Neuron (in vitro differentiated cells): ENCODE measurements around the gene ZNF586.
"Not testable (repeated sequence)": the region's sequence is repeated elsewhere in the genome, so short reads cannot be mapped to it uniquely, and the experiment has no call there.

Source experiments
- H2AFZ ChIP-seq: one replicate; pipeline ENCODE4 v1.6.1; 2013; ENCODE audit warnings: low read depth, mild to moderate bottlenecking, inconsistent platforms, low read length, moderate library complexity
- H3K27me3 ChIP-seq: one replicate; pipeline ENCODE4 v1.6.1; 2013; ENCODE audit warnings: low read length; ENCODE audit not compliant: insufficient read depth
- H3K36me3 ChIP-seq: one replicate; pipeline ENCODE4 v1.6.1; 2013; ENCODE audit warnings: low read length; ENCODE audit not compliant: insufficient read depth
- H3K4me1 ChIP-seq: one replicate; pipeline ENCODE4 v1.6.1; 2013; ENCODE audit warnings: low read length; ENCODE audit not compliant: insufficient read depth
- H3K4me3 ChIP-seq: 2 replicates; pipeline ENCODE4 v1.5.1; 2013; ENCODE audit warnings: mild to moderate bottlenecking, low read length, moderate library complexity
- H3K9me3 ChIP-seq: one replicate; pipeline ENCODE4 v1.6.1; 2013; ENCODE audit warnings: low read length

The ZNF586 gene

GRCh38 chr19:57769345-57770131 lies at the start of gene ZNF586:
Gene ZNF586, plus strand, starts transcription at chr19:57769676. Its CDS starts 167 bp downstream, at chr19:57769843.
- H3K4me3 ChIP-seq = peak within 1 kb of the TSS; percentile 57
- peaks cover 37% of the 10 kb centered on the region for H3K36me3 ChIP-seq
- no peak within 1 kb of the TSS for H2AFZ ChIP-seq
- peaks cover 6% of the 10 kb centered on the region for H3K4me1 ChIP-seq
- no peaks in the 10 kb centered on the region for H3K27me3 ChIP-seq
- H3K9me3 ChIP-seq = peaks cover 17% of the 10 kb centered on the region

GRCh38 chr19:57719901-57720519 lies 49.5 kb upstream of the ZNF586 start:
- Histone ChIP-seq H3K36me3 (peaks cover 16% of the 10 kb centered on the region), H2AFZ (no peak overlapping the region), H3K4me1 (no peaks in the 10 kb centered on the region), H3K4me3 (no peak overlapping the region), H3K27me3 (no peaks in the 10 kb centered on the region), H3K9me3 (peaks cover 39% of the 10 kb centered on the region)

GRCh38 chr19:57720878-57721277 lies 48.6 kb upstream of the ZNF586 start:
- Histone ChIP-seq H3K4me3 (no peak overlapping the region), H3K4me1 (no peaks in the 10 kb centered on the region), H3K36me3 (peaks cover 16% of the 10 kb centered on the region), H3K27me3 (no peaks in the 10 kb centered on the region), H3K9me3 (peaks cover 35% of the 10 kb centered on the region), H2AFZ (no peak overlapping the region)

GRCh38 chr19:57738320-57738719 lies 31.2 kb upstream of the ZNF586 start:
- not testable (repeated sequence) for H3K4me1 ChIP-seq, H3K4me3 ChIP-seq, H3K9me3 ChIP-seq, H3K27me3 ChIP-seq, H2AFZ ChIP-seq, H3K36me3 ChIP-seq

- H3K27me3 ChIP-seq, H3K4me3 ChIP-seq, H2AFZ ChIP-seq, H3K36me3 ChIP-seq, H3K4me1 ChIP-seq, H3K9me3 ChIP-seq: not testable (repeated sequence)
Measured at GRCh38 chr19:57738770-57739169, 30.7 kb upstream of the ZNF586 start.

- Histone ChIP-seq H3K27me3 (no peaks in the 10 kb centered on the region), H3K9me3 (peaks cover 27% of the 10 kb centered on the region), H2AFZ (peak within 1 kb of the TSS; percentile 92)
Measured at GRCh38 chr19:57746580-57747471, 22.6 kb upstream of the ZNF586 start, which contains the start of gene ZNF776. Gene ZNF776, plus strand, starts transcription at chr19:57746815. Its CDS starts 244 bp downstream, at chr19:57747059.

GRCh38 chr19:57747472-57747807 lies 22.0 kb upstream of the ZNF586 start:
- H3K36me3 ChIP-seq = peaks cover 44% of the 10 kb centered on the region
- no peak overlapping the region for H2AFZ ChIP-seq
- peak overlapping the region; percentile 91 for H3K4me3 ChIP-seq
- no peaks in the 10 kb centered on the region for H3K27me3 ChIP-seq
- peaks cover 10% of the 10 kb centered on the region for H3K4me1 ChIP-seq
- H3K9me3 ChIP-seq = peaks cover 31% of the 10 kb centered on the region

More at GRCh38 chr19:57746580-57747471, 22.6 kb upstream of the ZNF586 start, which contains the start of gene ZNF776:
- Histone ChIP-seq H3K4me3 (peak within 1 kb of the TSS; percentile 91), H3K4me1 (peaks cover 10% of the 10 kb centered on the region), H3K36me3 (peaks cover 38% of the 10 kb centered on the region)

GRCh38 chr19:57748029-57748428 lies 21.4 kb upstream of the ZNF586 start:
- Histone ChIP-seq H2AFZ (no peak overlapping the region), H3K36me3 (peaks cover 50% of the 10 kb centered on the region), H3K9me3 (peaks cover 37% of the 10 kb centered on the region), H3K4me3 (peak overlapping the region; percentile 91), H3K27me3 (no peaks in the 10 kb centered on the region), H3K4me1 (peaks cover 10% of the 10 kb centered on the region)

GRCh38 chr19:57754091-57754673 lies 15.3 kb upstream of the ZNF586 start:
- no peaks in the 10 kb centered on the region for H3K27me3 ChIP-seq
- H2AFZ ChIP-seq = no peak overlapping the region
- H3K9me3 ChIP-seq = peaks cover 51% of the 10 kb centered on the region
- no peak overlapping the region for H3K4me3 ChIP-seq
- no peaks in the 10 kb centered on the region for H3K4me1 ChIP-seq
- H3K36me3 ChIP-seq = peaks cover 98% of the 10 kb centered on the region

- no peak overlapping the region for H2AFZ ChIP-seq
- peaks cover 98% of the 10 kb centered on the region for H3K36me3 ChIP-seq
- H3K4me3 ChIP-seq = no peak overlapping the region
- no peaks in the 10 kb centered on the region for H3K27me3 ChIP-seq
- no peaks in the 10 kb centered on the region for H3K4me1 ChIP-seq
- H3K9me3 ChIP-seq = peaks cover 48% of the 10 kb centered on the region
Measured at GRCh38 chr19:57755031-57755430, 14.4 kb upstream of the ZNF586 start.

- H3K9me3 ChIP-seq = peaks cover 35% of the 10 kb centered on the region
- H2AFZ ChIP-seq = no peak overlapping the region
- no peaks in the 10 kb centered on the region for H3K27me3 ChIP-seq
- H3K4me1 ChIP-seq = no peaks in the 10 kb centered on the region
- no peak overlapping the region for H3K4me3 ChIP-seq
- H3K36me3 ChIP-seq = peaks cover 87% of the 10 kb centered on the region
Measured at GRCh38 chr19:57757941-57758340, 11.5 kb upstream of the ZNF586 start.

GRCh38 chr19:57759096-57759495 lies 10.4 kb upstream of the ZNF586 start:
- Histone ChIP-seq H3K4me1 (no peaks in the 10 kb centered on the region), H2AFZ (no peak overlapping the region), H3K4me3 (no peak overlapping the region), H3K27me3 (no peaks in the 10 kb centered on the region), H3K36me3 (peaks cover 81% of the 10 kb centered on the region), H3K9me3 (peaks cover 26% of the 10 kb centered on the region)
